AG09309 (cell line): ENCODE results near the gene PRDM16.

ENCODE experiments used
- DNase-seq: peaks from one replicate; pipeline ENCODE4 v3.0.0-alpha.2; 2010; ENCODE audit warnings: low read depth
- H3K4me3 ChIP-seq: 2 replicates; pipeline ENCODE4 v1.5.1; 2011; ENCODE audit warnings: mild to moderate bottlenecking, low read depth, low read length, moderate library complexity; ENCODE audit not compliant: control insufficient read depth
- TF ChIP-seq, protein P1 (sequence below): IDR thresholded peaks from 2 replicates; pipeline ENCODE4 v1.5.1; 2011; ENCODE audit warnings: mild to moderate bottlenecking, low read depth, low read length, inconsistent platforms; ENCODE audit not compliant: insufficient read depth, control insufficient read depth; ENCODE audit errors: missing control alignments

PRDM16 gene

DNA sequence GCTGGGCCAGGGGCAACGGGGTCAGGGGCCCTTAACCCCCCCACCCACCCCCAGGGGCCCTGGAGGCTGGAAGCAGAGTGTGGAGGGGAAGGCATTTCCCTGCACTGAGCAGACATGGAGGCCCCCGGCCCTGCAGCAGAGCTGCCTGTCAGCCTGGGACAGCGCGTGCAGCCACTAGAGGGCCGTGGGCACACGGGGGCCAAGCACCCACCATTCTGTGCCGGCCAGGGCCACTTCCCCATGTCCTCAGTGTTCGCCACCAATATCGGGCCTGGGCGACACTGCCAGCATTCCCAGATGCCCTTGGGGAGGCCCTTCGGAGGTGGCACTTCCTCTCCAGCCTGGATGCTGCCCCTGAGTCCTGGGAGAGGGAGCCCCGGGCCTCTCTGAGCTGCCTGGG lies 362.3 kb downstream of the PRDM16 start:
- no peak for DNase-seq
- H3K4me3 ChIP-seq, result no peak overlapping the region
- TF ChIP-seq, protein P1, sequence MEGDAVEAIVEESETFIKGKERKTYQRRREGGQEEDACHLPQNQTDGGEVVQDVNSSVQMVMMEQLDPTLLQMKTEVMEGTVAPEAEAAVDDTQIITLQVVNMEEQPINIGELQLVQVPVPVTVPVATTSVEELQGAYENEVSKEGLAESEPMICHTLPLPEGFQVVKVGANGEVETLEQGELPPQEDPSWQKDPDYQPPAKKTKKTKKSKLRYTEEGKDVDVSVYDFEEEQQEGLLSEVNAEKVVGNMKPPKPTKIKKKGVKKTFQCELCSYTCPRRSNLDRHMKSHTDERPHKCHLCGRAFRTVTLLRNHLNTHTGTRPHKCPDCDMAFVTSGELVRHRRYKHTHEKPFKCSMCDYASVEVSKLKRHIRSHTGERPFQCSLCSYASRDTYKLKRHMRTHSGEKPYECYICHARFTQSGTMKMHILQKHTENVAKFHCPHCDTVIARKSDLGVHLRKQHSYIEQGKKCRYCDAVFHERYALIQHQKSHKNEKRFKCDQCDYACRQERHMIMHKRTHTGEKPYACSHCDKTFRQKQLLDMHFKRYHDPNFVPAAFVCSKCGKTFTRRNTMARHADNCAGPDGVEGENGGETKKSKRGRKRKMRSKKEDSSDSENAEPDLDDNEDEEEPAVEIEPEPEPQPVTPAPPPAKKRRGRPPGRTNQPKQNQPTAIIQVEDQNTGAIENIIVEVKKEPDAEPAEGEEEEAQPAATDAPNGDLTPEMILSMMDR, result peak; percentile 32

DNA sequence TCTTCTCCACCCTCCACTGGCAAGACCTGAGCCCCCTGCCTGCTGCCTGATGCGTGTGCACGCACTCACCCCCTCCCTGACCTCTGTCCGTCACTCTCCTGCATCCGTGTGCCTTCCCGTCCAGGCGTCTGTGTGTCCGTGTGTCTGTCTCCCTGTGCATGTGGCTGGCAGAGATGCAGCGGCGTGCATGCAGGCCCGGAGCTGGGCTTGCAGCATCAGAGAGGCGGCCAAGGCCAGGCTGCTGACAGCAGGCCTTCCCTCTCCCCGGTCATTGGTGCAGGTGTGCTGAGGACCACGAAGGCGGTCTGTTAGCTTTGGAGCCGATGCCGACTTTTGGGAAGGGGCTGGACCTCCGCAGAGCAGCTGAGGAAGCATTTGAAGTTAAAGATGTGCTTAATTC lies 362.7 kb downstream of the PRDM16 start:
- H3K4me3 ChIP-seq, result no peak overlapping the region
- TF ChIP-seq, protein P1, result no peak
- DNase-seq, result no peak

DNA sequence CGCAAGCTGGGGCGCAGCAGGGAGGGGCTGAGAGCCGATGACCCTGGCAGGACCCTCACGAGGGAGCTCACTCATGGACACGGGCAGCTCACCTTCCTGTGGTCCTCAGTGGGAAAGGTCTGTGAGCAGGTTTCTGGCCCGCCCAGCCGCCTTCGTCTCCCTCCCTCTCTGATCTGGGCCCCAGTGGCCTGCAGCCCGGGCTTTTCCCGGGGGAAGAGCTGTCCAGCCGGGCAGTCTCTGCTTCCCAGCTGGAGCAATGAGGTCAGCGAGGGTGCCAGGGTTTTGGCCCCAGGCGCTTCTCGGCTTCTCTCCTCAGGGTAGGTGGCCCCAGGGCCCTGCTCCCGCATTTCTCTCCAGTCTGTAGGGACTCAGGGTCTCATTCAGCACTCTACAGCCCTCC lies 363.3 kb downstream of the PRDM16 start:
- no peak overlapping the region for H3K4me3 ChIP-seq
- no peak for DNase-seq
- TF ChIP-seq, protein P1, result no peak

DNA sequence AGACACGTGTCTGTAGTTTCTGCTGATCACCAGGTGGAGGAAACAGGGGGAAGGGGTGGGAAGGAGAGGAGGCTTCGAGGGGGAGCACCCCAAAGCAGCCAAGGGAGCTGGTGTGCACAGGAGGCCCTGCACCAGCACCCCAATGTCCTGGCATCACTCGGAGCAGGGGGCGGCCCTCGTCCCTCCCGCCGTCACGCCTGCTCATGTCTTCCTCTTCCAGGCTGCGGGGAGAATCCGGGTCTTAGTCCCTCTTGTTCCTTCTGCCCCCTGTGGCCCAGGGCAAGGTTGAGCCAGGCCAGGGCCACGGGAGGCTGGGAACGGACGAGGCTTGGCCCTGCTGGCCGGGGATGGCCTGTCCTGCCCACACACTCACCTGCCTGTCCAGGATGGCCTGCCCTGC lies 364.1 kb downstream of the PRDM16 start:
- TF ChIP-seq, protein P1, result no peak
- no peak for DNase-seq
- H3K4me3 ChIP-seq, result no peak overlapping the region

DNA sequence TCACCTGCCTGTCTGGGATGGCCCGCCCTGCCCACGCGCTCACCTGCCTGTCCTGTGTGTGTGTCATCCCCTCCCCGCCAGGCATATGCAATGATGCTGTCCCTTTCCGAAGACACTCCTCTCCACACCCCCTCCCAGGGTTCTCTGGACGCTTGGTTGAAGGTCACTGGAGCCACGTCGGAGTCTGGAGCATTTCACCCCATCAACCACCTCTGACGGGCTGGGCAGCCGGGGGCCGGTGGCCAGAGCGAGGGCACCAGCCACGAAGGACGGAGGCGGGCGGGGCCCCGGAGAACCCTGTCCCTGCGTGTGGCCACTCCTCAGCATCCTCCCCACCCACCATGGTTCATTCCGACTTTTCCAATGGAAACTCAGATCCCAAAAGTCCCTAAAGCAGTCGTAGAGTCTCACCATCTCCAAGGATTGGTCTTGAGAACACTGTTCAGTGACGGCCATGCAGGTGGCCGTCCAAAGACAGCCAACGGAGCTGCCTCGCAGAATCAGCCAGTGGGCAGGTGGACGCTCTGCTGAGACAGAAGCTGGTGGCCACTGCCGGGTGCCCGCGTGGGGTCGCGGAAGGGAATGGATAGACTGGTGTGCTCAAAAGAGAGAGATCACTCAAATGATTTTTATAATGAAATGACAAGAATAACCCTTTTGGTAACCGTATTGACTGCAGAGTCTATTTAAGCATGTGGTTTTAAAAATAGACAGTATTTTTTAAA lies 364.8 kb downstream of the PRDM16 start:
- no peak overlapping the region for H3K4me3 ChIP-seq

DNA sequence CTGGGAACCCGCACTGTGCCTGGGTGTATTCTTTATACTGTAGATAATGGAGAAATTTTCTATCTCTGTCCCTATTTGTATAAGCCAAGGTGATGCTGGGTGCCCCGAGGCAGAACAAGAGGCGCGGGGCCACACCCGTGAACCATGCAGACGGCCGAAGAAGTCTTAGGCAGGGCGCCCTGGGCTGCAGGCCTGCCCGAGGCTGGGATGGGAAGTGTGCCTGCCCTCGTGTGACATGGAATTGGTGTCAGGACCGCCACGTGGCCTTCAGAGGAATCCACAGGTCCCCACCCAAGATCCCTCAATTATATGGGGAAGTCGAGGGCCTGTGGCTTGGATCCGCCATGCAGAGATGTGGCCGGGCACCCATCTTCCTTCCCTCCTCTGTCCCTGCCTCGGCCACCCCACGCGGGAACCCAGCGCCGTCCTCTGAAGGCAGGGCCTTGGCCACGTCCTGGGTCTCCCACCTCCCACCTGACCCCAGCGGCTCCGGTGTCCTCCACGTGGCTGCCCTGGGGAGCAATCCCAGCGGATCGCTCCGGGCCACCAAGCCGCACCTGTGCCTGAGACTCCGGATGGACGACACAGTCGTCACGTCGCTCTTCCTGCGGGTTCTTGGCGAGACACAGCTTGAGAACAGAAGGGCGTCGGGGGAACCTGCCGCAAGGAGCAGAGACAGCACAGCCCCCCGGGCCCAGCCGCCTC lies 365.6 kb downstream of the PRDM16 start:
- no peak for DNase-seq
- no peak overlapping the region for H3K4me3 ChIP-seq
- TF ChIP-seq, protein P1, result no peak

More for the DNA sequence above, 364.8 kb downstream of the PRDM16 start:
- DNase-seq, result no peak
- TF ChIP-seq, protein P1, result no peak
